NT2/D1 (cell line): ENCODE measurements around the gene CAMK2G.

ENCODE experiments used
- DNase-seq: peaks from one replicate; pipeline ENCODE4 v3.0.0-alpha.2; 2011; ENCODE audit warnings: low read depth, low spot score
- H3K27me3 ChIP-seq: 2 replicates; pipeline ENCODE4 v1.6.0; 2011; ENCODE audit warnings: mild to moderate bottlenecking; ENCODE audit not compliant: insufficient read length, insufficient read depth
- H3K36me3 ChIP-seq: 2 replicates; pipeline ENCODE4 v1.6.1; 2011; ENCODE audit warnings: mild to moderate bottlenecking, low read length, mixed read lengths; ENCODE audit not compliant: insufficient read depth, insufficient read length
- H3K4me1 ChIP-seq: 2 replicates; pipeline ENCODE4 v1.5.1; 2011; ENCODE audit not compliant: insufficient read depth, insufficient read length
- H3K4me3 ChIP-seq: 2 replicates; pipeline ENCODE4 v1.5.1; 2011; ENCODE audit warnings: low read depth; ENCODE audit not compliant: insufficient read length
- H3K9ac ChIP-seq: 2 replicates; pipeline ENCODE4 v1.6.0; 2011; ENCODE audit warnings: low read depth; ENCODE audit not compliant: insufficient read length
- H3K9me3 ChIP-seq: 2 replicates; pipeline ENCODE4 v1.5.1; 2011; ENCODE audit warnings: mild to moderate bottlenecking, low read length; ENCODE audit not compliant: insufficient read depth
- SUZ12 ChIP-seq: IDR thresholded peaks from 2 replicates; pipeline ENCODE4 v1.6.1; 2011; ENCODE audit not compliant: insufficient read length, insufficient read depth; ENCODE audit errors: extremely low read depth
- YY1 ChIP-seq: IDR thresholded peaks from 2 replicates; pipeline ENCODE4 v1.6.1; 2011; ENCODE audit not compliant: insufficient read length, insufficient read depth
- ZNF274 ChIP-seq: IDR thresholded peaks from 2 replicates; pipeline ENCODE4 v1.6.1; 2011; ENCODE audit warnings: mild to moderate bottlenecking, low read depth, low read length

CAMK2G gene

DNA sequence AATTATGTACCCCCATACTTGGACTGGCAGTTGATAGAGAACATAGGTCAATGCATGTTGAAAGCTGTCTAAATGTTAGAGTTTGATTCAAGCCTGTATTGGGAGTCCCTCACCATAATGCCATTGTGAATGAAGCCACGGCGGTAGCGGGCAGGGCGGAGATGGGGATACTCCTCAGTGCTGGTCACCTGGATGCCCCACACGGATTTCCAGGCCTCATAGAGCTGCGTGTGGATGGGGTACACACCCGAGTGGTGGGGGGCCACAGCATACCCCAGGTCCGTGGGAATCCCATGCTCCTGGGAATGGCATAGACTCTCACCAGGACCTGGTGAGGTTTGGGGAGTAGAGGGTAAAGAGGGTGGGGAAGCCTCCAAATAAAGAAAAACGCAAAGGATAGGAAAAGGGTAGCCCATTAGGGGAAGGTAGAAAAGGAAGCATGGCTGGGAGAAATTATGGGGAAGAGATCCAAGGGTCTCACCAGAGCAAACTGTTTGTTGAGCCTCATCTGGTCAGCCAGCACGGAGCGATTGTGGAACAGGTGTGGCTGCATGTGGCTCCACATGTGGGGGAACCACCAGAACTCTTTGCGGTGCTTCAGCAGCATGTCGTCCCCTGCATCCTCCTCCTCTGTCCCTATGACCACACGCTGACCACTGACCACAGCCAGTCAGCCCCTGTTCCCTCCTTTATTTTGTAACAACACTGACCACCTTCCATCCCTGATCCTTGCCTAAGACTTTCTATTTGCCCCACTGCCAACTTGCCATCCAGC is 68.0 kb downstream of the CAMK2G start:
- DNase-seq: no peak
- no peak overlapping the region for H3K4me3 ChIP-seq
- H3K36me3 ChIP-seq: peaks cover 61% of the 10 kb centered on the region
- H3K9me3 ChIP-seq: no peaks in the 10 kb centered on the region
- TF ChIP-seq ZNF274: no peak
- no peak for TF ChIP-seq YY1
- TF ChIP-seq SUZ12: no peak
- H3K27me3 ChIP-seq: peaks cover 5% of the 10 kb centered on the region
- H3K4me1 ChIP-seq: no peaks in the 10 kb centered on the region
- H3K9ac ChIP-seq: no peak overlapping the region

DNA sequence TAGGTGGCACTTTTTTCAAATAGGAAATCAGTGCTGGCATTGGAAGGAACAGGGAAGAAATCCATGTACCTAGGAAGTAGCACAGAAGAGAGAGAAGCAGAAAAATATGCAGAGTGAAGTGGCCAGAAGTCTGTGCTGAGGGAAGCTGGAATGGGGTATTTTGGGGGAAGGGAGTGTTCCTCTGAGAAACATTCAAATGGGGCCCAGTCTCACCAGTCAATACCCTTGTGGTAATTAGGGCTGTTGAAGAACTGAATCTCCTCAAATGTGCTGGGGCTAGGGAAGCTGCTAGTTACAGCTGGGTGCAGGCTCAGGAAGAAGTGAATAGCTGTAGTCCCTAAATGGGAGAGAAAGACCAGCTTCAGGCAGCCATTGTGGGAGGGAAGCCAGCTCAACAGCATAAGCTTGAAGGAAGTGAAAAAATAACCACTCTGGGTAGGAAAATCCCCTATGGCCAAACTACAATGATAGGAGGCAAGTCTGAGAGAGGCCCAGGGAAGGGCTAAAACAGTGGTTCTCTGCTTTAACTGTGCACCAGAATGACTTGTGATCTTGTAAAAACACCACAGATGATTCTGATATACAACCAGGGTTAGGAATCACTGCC is 70.6 kb downstream of the CAMK2G start:
- Histone ChIP-seq H3K4me3 (no peak overlapping the region), H3K36me3 (peaks cover 74% of the 10 kb centered on the region), H3K27me3 (no peaks in the 10 kb centered on the region), H3K9ac (no peak overlapping the region), H3K4me1 (no peaks in the 10 kb centered on the region), H3K9me3 (no peaks in the 10 kb centered on the region)
- no peak for DNase-seq
- TF ChIP-seq ZNF274 (no peak), SUZ12 (no peak), YY1 (no peak)

DNA sequence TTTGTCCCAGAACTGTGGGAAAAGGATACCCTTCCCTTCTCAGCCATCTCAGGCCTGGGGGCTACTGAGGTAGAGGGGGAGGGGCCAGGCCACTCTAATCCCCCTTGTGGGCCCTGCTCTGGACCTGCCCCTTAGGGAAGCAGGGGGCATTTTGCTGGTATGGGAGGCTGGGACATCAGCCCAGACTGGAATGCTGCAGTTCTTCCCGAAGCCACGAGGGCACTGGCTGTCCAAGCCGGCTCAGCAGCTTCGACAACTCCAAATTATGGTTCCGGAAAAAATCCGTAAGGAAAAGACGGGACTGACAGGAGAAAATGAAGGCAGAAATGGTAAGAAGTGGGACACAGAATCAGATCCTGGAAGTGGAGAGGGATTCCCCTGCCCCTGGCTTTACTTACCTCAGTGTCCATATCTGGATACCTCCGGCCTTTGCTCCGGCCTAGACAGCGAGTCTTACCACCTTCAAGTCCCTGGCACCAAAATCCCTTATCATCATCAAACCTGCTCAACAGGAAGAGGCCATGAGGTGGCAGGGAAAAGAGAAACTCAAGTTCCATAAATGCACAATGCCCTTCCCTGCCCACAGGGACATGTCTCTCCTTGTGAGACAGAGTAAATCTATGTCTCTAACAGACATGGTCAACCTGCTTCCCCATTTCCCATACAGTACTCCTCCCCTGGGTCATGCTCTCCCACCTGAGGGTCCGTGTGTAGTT is 71.9 kb downstream of the CAMK2G start:
- Histone ChIP-seq H3K9ac (no peak overlapping the region), H3K4me3 (no peak overlapping the region), H3K4me1 (no peaks in the 10 kb centered on the region), H3K9me3 (no peaks in the 10 kb centered on the region), H3K36me3 (peaks cover 75% of the 10 kb centered on the region), H3K27me3 (no peaks in the 10 kb centered on the region)
- no peak for TF ChIP-seq YY1
- no peak for TF ChIP-seq ZNF274
- TF ChIP-seq SUZ12: no peak
- DNase-seq: no peak

DNA sequence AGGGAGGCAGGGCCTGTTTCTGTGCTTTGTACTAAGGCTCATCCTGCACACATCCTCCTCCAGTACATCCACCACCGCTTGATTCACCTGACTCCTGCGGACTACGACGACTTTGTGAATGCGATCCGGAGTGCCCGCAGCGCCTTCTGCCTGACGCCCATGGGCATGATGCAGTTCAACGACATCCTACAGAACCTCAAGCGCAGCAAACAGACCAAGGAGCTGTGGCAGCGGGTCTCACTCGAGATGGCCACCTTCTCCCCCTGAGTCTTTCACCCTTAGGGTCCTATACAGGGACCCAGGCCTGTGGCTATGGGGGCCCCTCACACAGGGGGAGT is 73.1 kb downstream of the CAMK2G start:
- Histone ChIP-seq H3K27me3 (no peaks in the 10 kb centered on the region), H3K9ac (no peak overlapping the region), H3K9me3 (no peaks in the 10 kb centered on the region), H3K36me3 (peaks cover 73% of the 10 kb centered on the region), H3K4me3 (no peak overlapping the region), H3K4me1 (no peaks in the 10 kb centered on the region)
- TF ChIP-seq ZNF274 (no peak), SUZ12 (no peak)
- no peak for DNase-seq

DNA sequence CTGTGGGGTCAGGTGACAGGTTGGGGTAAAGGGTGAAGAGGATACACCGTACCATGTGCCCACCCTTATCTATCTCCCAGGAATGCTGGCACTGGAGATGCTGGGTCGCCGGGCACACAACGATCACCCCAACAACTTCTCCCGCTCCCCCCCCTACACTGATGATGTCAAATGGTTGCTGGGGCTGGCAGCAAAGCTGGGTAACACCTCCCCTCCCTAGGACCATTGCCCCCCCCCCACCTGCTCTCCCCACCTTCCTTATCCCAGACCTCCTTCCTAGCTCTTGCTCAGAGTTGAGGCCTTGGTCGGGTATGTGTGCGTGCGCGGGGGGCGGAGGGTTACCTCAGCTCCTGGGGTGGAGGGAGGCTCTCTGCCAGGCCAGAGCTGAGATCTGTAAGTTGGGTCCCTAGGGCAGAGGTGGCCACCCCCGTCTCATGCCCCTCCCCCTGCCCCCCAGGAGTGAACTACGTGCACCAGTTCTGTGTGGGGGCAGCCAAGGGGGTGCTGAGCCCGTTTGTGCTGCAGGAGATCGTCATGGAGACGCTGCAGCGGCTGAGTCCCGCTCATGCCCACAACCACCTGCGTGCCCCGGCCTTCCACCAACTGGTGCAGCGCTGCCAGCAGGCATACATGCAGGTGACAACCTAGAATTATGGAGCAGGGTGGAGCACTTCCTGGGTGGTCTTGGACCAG is 73.6 kb downstream of the CAMK2G start:
- no peaks in the 10 kb centered on the region for H3K27me3 ChIP-seq
- H3K4me3 ChIP-seq: no peak overlapping the region
- no peak overlapping the region for H3K9ac ChIP-seq
- no peak for TF ChIP-seq ZNF274
- no peak for TF ChIP-seq SUZ12
- TF ChIP-seq YY1: no peak
- H3K4me1 ChIP-seq: no peaks in the 10 kb centered on the region
- no peak for DNase-seq
- peaks cover 68% of the 10 kb centered on the region for H3K36me3 ChIP-seq
- H3K9me3 ChIP-seq: no peaks in the 10 kb centered on the region

DNA sequence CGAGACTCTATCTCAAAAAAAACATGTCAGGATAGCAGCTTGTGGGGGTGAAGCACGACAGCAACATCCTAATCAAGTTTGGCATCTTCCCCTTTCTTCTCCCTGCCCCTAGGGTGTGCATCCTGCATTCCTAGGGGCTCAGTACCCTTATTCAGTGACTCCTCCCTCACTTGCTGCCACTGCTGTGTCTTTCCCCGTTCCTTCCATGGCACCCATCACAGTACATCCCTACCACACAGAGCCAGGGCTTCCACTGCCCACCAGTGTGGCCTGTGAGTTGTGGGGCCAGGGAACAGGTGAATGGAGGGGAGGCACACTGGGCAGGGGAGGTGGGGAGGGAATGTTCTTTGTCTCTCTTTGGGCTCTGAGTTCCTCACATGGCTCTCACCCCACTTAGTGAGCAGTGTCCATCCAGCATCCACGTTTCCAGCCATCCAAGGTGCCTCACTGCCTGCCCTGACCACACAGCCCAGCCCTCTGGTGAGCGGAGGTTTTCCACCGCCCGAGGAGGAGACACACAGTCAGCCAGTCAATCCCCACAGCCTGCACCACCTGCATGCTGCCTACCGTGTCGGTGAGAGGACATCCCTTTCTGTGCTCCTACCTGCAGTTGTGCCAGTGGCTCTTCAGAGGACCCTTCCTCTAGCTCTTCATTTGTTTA is 74.3 kb downstream of the CAMK2G start:
- H3K9me3 ChIP-seq: no peaks in the 10 kb centered on the region
- H3K4me3 ChIP-seq: no peak overlapping the region
- no peaks in the 10 kb centered on the region for H3K4me1 ChIP-seq
- H3K27me3 ChIP-seq: no peaks in the 10 kb centered on the region
- no peak for DNase-seq
- H3K9ac ChIP-seq: no peak overlapping the region
- TF ChIP-seq YY1: no peak
- no peak for TF ChIP-seq SUZ12
- no peak for TF ChIP-seq ZNF274
- H3K36me3 ChIP-seq: peaks cover 69% of the 10 kb centered on the region
